Activated CD4-positive, alpha-beta T cell treated with anti-CD3 and anti-CD28 coated beads for 36 hours (primary cell): ENCODE measurements around the gene CD69. TPM values are rescaled to one million over a fixed set of nuclear protein-coding genes. Genes with fewer than 3 reads are reported as not detected.

Experiments used
- ATAC-seq: fragments of 200-7000 bp; cut with Tn5 transposase; one replicate; pipeline ENCODE4 v1.10.0; 2021; ENCODE audit warnings: mild to moderate bottlenecking, moderate library complexity
- CTCF ChIA-PET: fragments of 350-600 bp; sonication (Branson Sonifier 250); formaldehyde crosslinking; loops from one replicate; lab custom pipeline; 2021; ENCODE audit warnings: antibody characterized with exemption; lab: Charles Lee
- POLR2A ChIA-PET: fragments of 350-600 bp; sonication (Branson Sonifier 250); formaldehyde crosslinking; loops from one replicate; lab custom pipeline; 2021; ENCODE audit warnings: antibody characterized with exemption, inconsistent platforms; lab: Charles Lee
- DNase-seq: peaks from one replicate; pipeline ENCODE4 v3.0.0-alpha.2; 2020
- H3K27ac Mint-ChIP-seq: one replicate; pipeline ENCODE4 v1.8.0; 2021; ENCODE audit warnings: mixed read lengths
- H3K27me3 Mint-ChIP-seq: one replicate; pipeline ENCODE4 v1.8.0; 2021; ENCODE audit warnings: mixed read lengths
- H3K36me3 Mint-ChIP-seq: one replicate; pipeline ENCODE4 v1.8.0; 2021; ENCODE audit warnings: low read depth, mixed read lengths
- H3K4me1 Mint-ChIP-seq: one replicate; pipeline ENCODE4 v1.8.0; 2021; ENCODE audit warnings: mixed read lengths
- H3K4me3 Mint-ChIP-seq: one replicate; pipeline ENCODE4 v1.8.0; 2021; ENCODE audit warnings: mild to moderate bottlenecking, moderate library complexity, mixed read lengths
- H3K9me3 Mint-ChIP-seq: one replicate; pipeline ENCODE4 v1.8.0; 2021; ENCODE audit warnings: low read depth, mixed read lengths
- intact Hi-C, 2 experiments: fragments of 100-400 bp; cut with DNase I in 1 of 2; cut with micrococcal nuclease in 1 of 2; formaldehyde crosslinking; loops; one replicate each; pipeline versions ENCODE4 v1.14.2 to v1.15.1; 2022 to 2024; cut with DNase I, micrococcal nuclease
- total RNA-seq, 2 experiments: library from RNA; stranded (reverse); gene quantifications; one replicate each; pipeline ENCODE4 v1.2.3, GENCODE V29; 2021

The CD69 gene
- total RNA-seq, 2 experiments from 2014 or later = 97.9 to 127 TPM

DNA sequence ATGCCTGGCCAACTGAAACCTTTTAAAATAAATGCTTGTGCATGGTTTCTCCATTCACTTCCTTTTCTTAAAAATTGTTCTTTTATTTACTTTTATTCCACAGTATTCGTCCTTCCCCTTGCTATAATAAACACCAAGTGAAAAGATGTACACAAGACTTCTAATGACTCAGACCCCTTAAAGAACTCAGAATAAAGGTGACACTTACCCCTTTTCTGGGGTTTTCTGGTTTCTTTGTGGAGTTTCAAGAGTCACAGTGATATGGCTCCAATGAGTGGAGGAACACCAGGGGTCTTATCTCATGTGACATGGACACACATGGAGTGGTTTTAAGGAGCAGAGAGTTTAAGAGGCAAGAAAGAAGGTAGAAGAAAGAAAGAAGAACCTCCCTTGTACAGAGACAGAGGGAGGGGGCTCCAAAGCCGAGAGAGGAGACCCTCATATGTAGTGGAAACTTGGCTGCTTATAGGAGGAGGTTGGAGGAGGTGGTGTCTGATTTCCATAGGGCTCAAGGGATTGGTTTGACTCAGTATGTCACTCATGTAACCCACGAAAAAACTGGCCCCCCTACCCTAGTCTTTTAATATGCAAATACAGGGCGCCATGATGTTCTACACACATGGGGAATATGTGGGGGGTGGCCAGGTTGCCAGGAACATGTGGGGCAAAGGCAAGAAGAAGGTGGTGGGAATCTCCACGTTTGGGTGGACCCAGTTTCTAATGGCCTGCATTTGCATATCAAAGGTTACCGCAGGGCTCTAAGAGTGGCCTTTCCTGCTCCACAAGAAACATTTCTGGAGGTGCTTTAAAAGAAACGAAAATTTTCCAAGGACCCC, 22.1 kb upstream of the CD69 start:
- Mint-ChIP-seq H3K36me3 (peaks cover 3% of the 10 kb centered on the region), H3K27me3 (no peaks in the 10 kb centered on the region), H3K27ac (peak overlapping the region; percentile 43), H3K4me3 (no peak overlapping the region), H3K4me1 (peaks cover 56% of the 10 kb centered on the region), H3K9me3 (peaks cover 3% of the 10 kb centered on the region)
- DNase-seq (no peak), ATAC-seq (no peak)
- ChIA-PET POLR2A (no interaction called here), CTCF (interaction anchor here (1.0 to 3.3 kb wide), 8 partner anchors 8 to 32 kb away, joined by 3 to 15 read pairs (median 5); no protein-coding TSS in a partner anchor)
- intact Hi-C loops = no loop called here

DNA sequence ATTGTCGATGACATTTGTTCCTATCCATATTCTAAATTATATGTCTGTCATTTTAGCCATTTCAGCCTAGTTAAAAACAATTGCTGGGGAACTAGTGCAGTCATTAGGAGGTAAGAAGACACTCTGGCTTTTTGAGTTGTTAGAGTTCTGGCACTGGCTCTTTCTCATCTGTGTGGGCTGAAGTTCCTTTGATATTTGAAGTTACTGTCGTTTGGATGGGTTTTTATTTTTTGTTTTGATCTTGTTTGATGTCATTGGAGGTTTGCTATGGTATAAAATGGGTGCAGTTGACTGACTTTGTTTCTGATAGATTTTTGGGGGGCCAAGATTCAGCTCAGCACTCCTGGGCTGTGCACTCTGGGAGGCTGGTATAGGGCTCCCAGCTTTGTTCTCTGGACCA, 20.7 kb upstream of the CD69 start:
- Mint-ChIP-seq H3K27me3 (no peaks in the 10 kb centered on the region), H3K36me3 (peaks cover 3% of the 10 kb centered on the region), H3K4me3 (no peak overlapping the region), H3K4me1 (peaks cover 60% of the 10 kb centered on the region), H3K27ac (peak overlapping the region; percentile 32), H3K9me3 (peaks cover 3% of the 10 kb centered on the region)
- CTCF ChIA-PET = interaction anchor here (1.0 to 1.9 kb wide), 9 partner anchors 8 to 31 kb away, joined by 3 to 8 read pairs (median 4); no protein-coding TSS in a partner anchor
- intact Hi-C loops = no loop called here
- ATAC-seq (peak; percentile 27), DNase-seq (no peak)
- POLR2A ChIA-PET = no interaction called here

DNA sequence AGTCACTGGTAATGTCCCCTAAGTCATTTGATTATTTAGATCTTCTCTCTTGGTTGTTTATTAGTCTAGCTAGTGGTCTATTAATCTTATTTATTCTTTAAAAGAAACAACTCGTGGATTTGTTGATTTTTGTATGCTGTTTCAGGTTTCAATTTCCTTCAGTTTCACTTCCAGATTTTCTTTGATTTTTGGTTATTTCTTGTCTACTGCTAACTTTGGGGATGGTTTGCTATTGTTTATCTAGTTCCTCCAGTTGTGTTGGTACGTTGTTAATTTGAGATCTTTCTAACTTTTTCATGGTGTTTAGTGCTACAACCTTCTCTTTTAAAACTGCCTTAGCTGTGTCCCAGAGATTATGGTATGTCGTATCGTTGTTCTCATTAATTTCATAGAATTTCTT, 18.5 kb upstream of the CD69 start:
- Mint-ChIP-seq H3K27ac (no peak overlapping the region), H3K4me3 (no peak overlapping the region), H3K36me3 (peaks cover 3% of the 10 kb centered on the region), H3K9me3 (peaks cover 3% of the 10 kb centered on the region), H3K4me1 (peaks cover 76% of the 10 kb centered on the region), H3K27me3 (no peaks in the 10 kb centered on the region)
- ATAC-seq (no peak), DNase-seq (no peak)
- POLR2A ChIA-PET = no interaction called here
- intact Hi-C loops = no loop called here
- CTCF ChIA-PET = interaction anchor here (1.1 to 1.4 kb wide), 2 partner anchors 21 to 146 kb away, joined by 3 to 5 read pairs; no protein-coding TSS in a partner anchor

DNA sequence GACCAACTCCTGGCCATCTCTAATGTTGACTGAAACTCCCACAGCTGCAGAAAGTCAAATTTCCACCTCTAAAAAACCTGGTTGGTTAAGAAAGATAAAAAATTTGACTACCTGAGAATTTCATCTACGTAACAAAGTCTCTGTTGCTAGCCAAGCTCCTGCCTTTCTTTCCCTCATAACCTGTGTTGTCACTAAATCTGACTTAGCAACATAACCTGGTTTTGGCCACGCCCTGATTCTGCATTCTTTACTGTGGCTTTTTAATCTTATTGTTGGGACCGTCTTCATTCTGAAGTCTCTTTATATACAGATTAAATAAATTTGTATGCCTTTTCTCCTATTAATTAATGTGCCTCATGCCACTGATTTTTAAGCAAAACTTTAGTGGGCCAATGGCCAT, 16.1 kb upstream of the CD69 start:
- H3K9me3 Mint-ChIP-seq = peaks cover 5% of the 10 kb centered on the region
- DNase-seq (no peak), ATAC-seq (no peak)
- no peaks in the 10 kb centered on the region for H3K27me3 Mint-ChIP-seq
- H3K36me3 Mint-ChIP-seq = no peaks in the 10 kb centered on the region
- intact Hi-C loops = no loop called here
- peak overlapping the region; percentile 85 for H3K27ac Mint-ChIP-seq
- peaks cover 93% of the 10 kb centered on the region for H3K4me1 Mint-ChIP-seq
- ChIA-PET POLR2A (interaction anchor here (0.7 to 1.3 kb wide), 3 partner anchors 10 to 18 kb away, joined by 3 to 12 read pairs (median 3); partner anchors contain the start of gene CD69), CTCF (interaction anchor here (0.7 to 2.1 kb wide), 7 partner anchors 8 to 35 kb away, joined by 3 to 9 read pairs (median 3); no protein-coding TSS in a partner anchor)
- H3K4me3 Mint-ChIP-seq = no peak overlapping the region

DNA sequence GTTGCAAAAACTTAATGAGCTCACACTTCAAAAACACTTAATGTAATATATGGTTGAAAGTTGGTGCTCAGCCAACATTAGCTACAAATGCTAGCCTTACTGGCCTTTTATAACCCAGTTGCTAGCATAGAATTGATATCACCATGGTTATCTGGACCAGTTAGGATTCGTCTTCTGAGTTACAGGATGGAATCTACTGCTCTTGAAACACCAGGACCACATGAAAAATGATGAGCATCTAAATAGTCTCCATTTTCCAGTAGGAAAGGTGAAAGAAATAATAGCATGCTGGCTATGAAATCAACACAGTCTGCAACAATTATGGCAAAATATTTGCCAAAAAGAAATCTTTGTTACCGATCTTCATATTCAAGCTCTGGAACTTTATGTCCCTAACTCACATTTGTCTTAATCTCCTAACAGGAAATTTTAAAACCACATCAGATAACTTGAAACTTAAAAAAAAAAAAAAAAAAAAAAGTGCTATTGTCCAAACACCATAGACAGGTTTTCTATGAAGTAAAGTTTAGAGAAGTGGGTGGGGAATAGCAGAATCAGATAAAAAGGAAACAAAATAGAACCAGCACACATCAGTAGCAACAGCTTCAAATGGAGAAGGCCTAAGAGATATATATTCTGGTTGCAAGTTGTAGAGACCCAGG, 12.6 kb upstream of the CD69 start:
- POLR2A ChIA-PET = no interaction called here
- ATAC-seq = no peak
- H3K4me3 Mint-ChIP-seq = peak overlapping the region; percentile 52

DNA sequence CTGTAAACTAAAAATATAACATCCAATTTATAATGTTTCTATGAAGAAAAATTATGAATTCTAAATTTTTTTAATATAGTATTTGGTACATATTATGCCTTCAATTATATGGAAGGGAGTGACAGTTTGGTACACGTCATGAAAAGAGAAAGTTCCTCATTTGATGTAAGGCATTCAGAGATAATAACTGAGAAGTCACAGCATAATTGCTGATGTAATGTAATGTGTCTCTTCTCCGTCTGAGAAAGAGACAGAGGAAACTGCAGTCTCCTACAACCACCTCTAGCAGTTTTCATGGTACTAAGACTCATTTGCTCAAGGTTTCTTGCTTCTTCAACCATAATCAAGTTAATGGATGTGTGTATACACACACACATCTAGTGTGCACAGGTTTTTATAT, 2.3 kb upstream of the CD69 start:
- ChIA-PET CTCF (interaction anchor here (8.1 to 22.1 kb wide), 3 partner anchors 13 to 36 kb away, joined by 113 to 804 read pairs (median 125); no protein-coding TSS in a partner anchor), POLR2A (interaction anchor here (2.9 kb wide), 1 partner anchor 12 kb away, joined by 40 read pairs; no protein-coding TSS in a partner anchor)
- Mint-ChIP-seq H3K4me3 (no peak overlapping the region), H3K27me3 (no peaks in the 10 kb centered on the region), H3K36me3 (peaks cover 33% of the 10 kb centered on the region), H3K9me3 (peaks cover 2% of the 10 kb centered on the region), H3K27ac (no peak overlapping the region), H3K4me1 (peaks cover 58% of the 10 kb centered on the region)
- no peak for DNase-seq
- intact Hi-C loops = no loop called here
- ATAC-seq = no peak

More for the DNA sequence above, 12.6 kb upstream of the CD69 start:
- intact Hi-C loops = loop anchor here in 1 of 2 experiments (2.0 kb wide), 1 partner anchor 15 kb away; no protein-coding TSS in a partner anchor
- peaks cover 7% of the 10 kb centered on the region for H3K9me3 Mint-ChIP-seq
- DNase-seq = no peak
- no peaks in the 10 kb centered on the region for H3K27me3 Mint-ChIP-seq
- CTCF ChIA-PET = interaction anchor here (0.6 to 2.1 kb wide), 4 partner anchors 7 to 41 kb away, joined by 3 to 8 read pairs (median 4); no protein-coding TSS in a partner anchor
- H3K4me1 Mint-ChIP-seq = peaks cover 88% of the 10 kb centered on the region
- no peaks in the 10 kb centered on the region for H3K36me3 Mint-ChIP-seq
- H3K27ac Mint-ChIP-seq = peak overlapping the region; percentile 75

DNA sequence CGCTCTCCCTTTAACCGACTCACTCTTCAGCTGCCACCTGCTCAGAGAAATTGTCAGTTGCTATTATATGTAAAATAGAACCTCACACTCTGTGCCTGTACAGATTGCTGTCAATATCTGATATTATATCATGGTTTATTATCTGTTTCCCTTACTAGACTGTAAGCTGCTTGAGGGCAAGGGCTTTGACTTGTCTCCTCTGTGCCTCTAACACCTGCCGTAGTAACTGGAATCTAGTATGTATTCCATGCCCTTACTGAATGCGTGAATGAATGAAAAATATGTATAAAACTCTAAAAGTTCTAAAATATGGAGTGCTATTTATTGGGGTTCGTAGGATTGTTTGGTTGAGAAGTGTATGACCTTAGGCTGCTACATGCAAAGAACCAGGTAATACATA, 1.7 kb upstream of the CD69 start:
- Mint-ChIP-seq H3K27ac (peak overlapping the region; percentile 100), H3K4me1 (peaks cover 53% of the 10 kb centered on the region), H3K27me3 (no peaks in the 10 kb centered on the region), H3K36me3 (peaks cover 40% of the 10 kb centered on the region), H3K4me3 (peak overlapping the region; percentile 99), H3K9me3 (peaks cover 2% of the 10 kb centered on the region)
- intact Hi-C loops = no loop called here
- CTCF ChIA-PET = interaction anchor here (8.1 to 22.1 kb wide), 3 partner anchors 13 to 37 kb away, joined by 113 to 804 read pairs (median 125); no protein-coding TSS in a partner anchor
- DNase-seq (no peak), ATAC-seq (no peak)
- POLR2A ChIA-PET = interaction anchor here (2.1 to 8.2 kb wide), 4 partner anchors 11 to 115 kb away, joined by 21 to 191 read pairs (median 68); partner anchors contain the start of gene CLEC2D

DNA sequence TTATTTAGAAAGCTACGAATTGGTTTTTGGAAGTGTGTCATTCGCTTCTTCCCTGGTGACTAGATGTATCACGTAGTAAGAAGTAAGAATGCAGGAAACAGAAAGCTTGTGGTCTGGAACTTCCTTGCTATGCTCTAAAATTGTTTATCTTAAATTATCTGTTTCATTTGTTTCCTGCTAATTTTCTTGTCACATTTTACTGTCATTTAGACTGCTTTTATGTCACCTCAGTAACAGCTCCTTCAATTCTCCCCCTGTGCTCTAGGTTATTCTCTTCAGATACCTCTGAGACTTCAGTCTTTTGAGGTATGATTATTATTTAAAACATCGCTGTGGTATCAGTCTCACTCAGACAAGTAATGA, 699 bp upstream of the CD69 start:
- Mint-ChIP-seq H3K27me3 (no peaks in the 10 kb centered on the region), H3K27ac (peak overlapping the region; percentile 100), H3K9me3 (peaks cover 2% of the 10 kb centered on the region), H3K36me3 (peaks cover 50% of the 10 kb centered on the region), H3K4me3 (peak overlapping the region; percentile 99), H3K4me1 (peaks cover 47% of the 10 kb centered on the region)
- no peak for DNase-seq
- ChIA-PET CTCF (interaction anchor here (1.0 to 22.1 kb wide), 8 partner anchors 12 to 111 kb away, joined by 3 to 804 read pairs (median 8); partner anchors contain the start of gene CLEC2D), POLR2A (interaction anchor here (1.1 to 8.2 kb wide), 13 partner anchors 10 to 114 kb away, joined by 3 to 191 read pairs (median 12); partner anchors contain the start of gene CLEC2D)
- intact Hi-C loops = loop anchor here in 1 of 2 experiments (1.0 kb wide), 3 partner anchors 10 to 90 kb away; no protein-coding TSS in a partner anchor
- ATAC-seq = peak; percentile 17

DNA sequence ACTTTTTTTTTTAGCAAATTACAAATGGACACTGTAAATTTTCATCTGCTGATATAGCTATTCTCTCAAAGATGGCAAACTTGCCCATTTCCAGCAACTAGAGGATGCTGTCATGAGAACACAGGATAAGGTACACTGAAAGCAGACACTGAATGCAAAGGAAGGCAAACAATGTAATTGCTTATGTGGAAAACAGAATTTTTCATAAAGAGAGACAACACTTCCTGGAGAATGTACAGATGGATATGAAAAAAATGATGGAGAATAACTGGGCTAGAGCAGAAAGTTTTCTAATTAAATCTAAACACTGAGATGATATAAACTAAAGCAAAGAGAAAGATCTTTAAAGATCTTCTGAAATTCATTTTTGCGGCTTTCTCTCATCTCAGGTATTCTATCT, 581 bp downstream of the CD69 start:
- Mint-ChIP-seq H3K4me1 (peaks cover 47% of the 10 kb centered on the region), H3K27ac (peak overlapping the region; percentile 100), H3K27me3 (no peaks in the 10 kb centered on the region), H3K4me3 (peak overlapping the region; percentile 99), H3K36me3 (peaks cover 62% of the 10 kb centered on the region), H3K9me3 (peaks cover 2% of the 10 kb centered on the region)
- CTCF ChIA-PET = interaction anchor here (0.8 to 22.1 kb wide), 7 partner anchors 10 to 109 kb away, joined by 3 to 804 read pairs (median 10); partner anchors contain the start of gene CLEC2D
- intact Hi-C loops = loop anchor here (1.0 kb wide), 4 partner anchors 8 to 112 kb away; partner anchors contain the start of gene CLEC2D (in 1 of the 2)
- no peak for DNase-seq
- ATAC-seq = no peak
- POLR2A ChIA-PET = interaction anchor here (0.6 to 8.2 kb wide), 19 partner anchors 9 to 1411 kb away, joined by 3 to 191 read pairs (median 10); partner anchors contain the start of genes CLEC2D and SMIM10L1

DNA sequence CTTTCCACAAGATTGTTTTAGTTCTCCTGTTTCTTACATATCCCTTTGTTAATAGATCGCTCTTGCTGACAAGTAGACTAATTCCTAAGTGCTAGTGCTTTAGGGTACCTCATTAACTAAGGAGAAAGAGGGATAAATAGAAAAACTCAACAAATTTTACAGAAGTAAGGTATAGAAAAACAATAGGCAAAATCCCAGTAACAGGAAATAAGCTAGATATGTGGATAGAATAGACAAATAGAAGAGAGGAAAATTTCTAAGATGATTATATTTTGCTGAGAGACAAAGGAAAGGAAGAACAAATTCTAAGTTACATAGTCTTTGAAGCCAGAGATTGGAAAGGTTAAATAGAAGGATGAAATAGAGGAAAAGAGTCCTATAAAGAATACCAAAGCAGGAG, 1.0 kb downstream of the CD69 start:
- DNase-seq = no peak
- Mint-ChIP-seq H3K4me1 (peaks cover 47% of the 10 kb centered on the region), H3K4me3 (peak overlapping the region; percentile 99), H3K36me3 (peaks cover 67% of the 10 kb centered on the region), H3K27ac (peak overlapping the region; percentile 100), H3K9me3 (peaks cover 2% of the 10 kb centered on the region), H3K27me3 (no peaks in the 10 kb centered on the region)
- ChIA-PET CTCF (interaction anchor here (0.8 to 22.1 kb wide), 5 partner anchors 10 to 39 kb away, joined by 3 to 804 read pairs (median 113); no protein-coding TSS in a partner anchor), POLR2A (interaction anchor here (0.7 to 8.2 kb wide), 9 partner anchors 10 to 112 kb away, joined by 4 to 191 read pairs (median 12); partner anchors contain the start of genes CLEC2B and CLEC2D)
- intact Hi-C loops = loop anchor here (1.0 to 5.0 kb wide), 5 partner anchors 7 to 1822 kb away; partner anchors contain the start of genes CLEC2D (in 1 of the 2) and SLC2A3 (in 1 of the 2)
- no peak for ATAC-seq
